ENCODE results near the gene RAN. TPM values are rescaled to one million over a fixed set of nuclear protein-coding genes. Genes with fewer than 3 reads are reported as not detected.
"Not testable (repeated sequence)": the region's sequence is repeated elsewhere in the genome, so short reads cannot be mapped to it uniquely, and the experiment has no call there.

The RAN gene
- total RNA-seq, 6 experiments from 2014 or later: 1,033 to 1,278 (median 1,071) TPM

DNA sequence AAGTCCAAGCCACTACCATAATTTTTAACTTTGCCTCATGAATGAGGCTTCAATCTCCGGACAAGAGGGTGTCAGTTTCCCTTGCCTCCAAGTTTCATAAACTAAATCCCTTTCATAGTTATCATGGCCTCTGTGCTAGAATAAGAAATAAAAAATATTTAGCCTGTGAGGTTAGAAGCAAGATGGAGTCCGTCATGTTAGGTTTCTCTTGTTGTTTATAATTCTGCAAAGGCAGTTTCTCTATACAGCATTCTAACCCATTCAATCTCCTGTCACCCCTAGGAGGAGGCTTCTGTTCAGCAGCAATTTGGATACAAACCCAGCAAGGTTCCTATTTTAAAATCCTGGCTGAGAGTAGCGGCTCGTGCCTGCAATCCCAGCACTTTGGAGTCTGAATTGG, 15.8 kb upstream of the RAN start:
- no peak overlapping the region for H3K27ac Mint-ChIP-seq
- H3K36me3 Mint-ChIP-seq (ENCODE audit: low read depth): no peaks in the 10 kb centered on the region

DNA sequence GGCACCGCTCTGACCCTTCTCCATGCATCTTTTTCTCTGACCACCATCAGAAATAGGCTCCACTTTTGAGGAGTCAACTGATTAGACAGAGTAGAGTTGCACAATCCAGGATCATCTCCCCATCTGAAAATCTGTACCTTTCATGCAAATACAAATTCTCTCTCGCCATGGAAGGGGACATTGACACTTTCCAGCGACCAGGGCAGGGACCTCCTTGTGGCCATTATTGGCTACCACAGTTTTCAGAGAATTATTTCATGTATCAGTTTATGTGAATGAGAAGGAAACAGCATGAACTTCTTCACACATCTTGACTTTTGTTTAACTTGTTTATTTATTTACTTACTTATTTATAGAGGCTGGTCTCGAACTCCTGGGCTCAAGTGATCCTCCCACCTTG, 13.8 kb upstream of the RAN start:
- Mint-ChIP-seq H3K36me3 (ENCODE audit: low read depth) (no peaks in the 10 kb centered on the region), H3K4me1 (ENCODE audit: low read depth) (no peaks in the 10 kb centered on the region), H3K27me3 (ENCODE audit: insufficient read depth) (peaks cover 9% of the 10 kb centered on the region), H3K27ac (no peak overlapping the region), H3K9me3 (peaks cover 5% of the 10 kb centered on the region), H3K4me3 (no peak overlapping the region)
- TF ChIP-seq, protein P1, sequence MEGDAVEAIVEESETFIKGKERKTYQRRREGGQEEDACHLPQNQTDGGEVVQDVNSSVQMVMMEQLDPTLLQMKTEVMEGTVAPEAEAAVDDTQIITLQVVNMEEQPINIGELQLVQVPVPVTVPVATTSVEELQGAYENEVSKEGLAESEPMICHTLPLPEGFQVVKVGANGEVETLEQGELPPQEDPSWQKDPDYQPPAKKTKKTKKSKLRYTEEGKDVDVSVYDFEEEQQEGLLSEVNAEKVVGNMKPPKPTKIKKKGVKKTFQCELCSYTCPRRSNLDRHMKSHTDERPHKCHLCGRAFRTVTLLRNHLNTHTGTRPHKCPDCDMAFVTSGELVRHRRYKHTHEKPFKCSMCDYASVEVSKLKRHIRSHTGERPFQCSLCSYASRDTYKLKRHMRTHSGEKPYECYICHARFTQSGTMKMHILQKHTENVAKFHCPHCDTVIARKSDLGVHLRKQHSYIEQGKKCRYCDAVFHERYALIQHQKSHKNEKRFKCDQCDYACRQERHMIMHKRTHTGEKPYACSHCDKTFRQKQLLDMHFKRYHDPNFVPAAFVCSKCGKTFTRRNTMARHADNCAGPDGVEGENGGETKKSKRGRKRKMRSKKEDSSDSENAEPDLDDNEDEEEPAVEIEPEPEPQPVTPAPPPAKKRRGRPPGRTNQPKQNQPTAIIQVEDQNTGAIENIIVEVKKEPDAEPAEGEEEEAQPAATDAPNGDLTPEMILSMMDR (IDR thresholded peaks at IDR 0.05): peak; percentile 29
- no peak for DNase-seq

More for the DNA sequence above, 15.8 kb upstream of the RAN start:
- TF ChIP-seq, protein P1 (IDR thresholded peaks at IDR 0.05): no peak
- peaks cover 5% of the 10 kb centered on the region for H3K9me3 Mint-ChIP-seq
- H3K4me3 Mint-ChIP-seq: no peak overlapping the region
- no peak for DNase-seq
- H3K4me1 Mint-ChIP-seq (ENCODE audit: low read depth): no peaks in the 10 kb centered on the region
- peaks cover 6% of the 10 kb centered on the region for H3K27me3 Mint-ChIP-seq (ENCODE audit: insufficient read depth)

DNA sequence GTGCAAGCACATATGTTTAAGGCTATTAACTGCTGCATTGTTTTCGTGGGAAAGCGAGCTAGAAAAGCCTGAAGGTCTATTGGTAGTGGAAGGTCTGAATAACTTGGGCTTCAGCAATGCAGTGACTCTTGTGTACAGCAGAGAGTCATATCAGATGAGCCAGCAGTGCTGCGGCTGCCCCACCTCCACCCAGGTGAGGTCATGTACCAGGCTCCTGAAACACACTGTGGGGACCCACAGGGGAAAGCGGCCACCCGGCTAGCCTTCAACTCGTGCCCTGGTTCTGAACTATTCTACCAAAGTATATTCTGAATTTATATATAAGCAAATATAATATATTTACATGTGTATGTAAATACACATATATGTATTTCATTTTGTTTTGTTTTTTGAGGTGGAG, 12.7 kb upstream of the RAN start:
- TF ChIP-seq, protein P1 (IDR thresholded peaks at IDR 0.05): no peak
- Mint-ChIP-seq H3K27ac (no peak overlapping the region), H3K4me1 (ENCODE audit: low read depth) (no peaks in the 10 kb centered on the region), H3K4me3 (no peak overlapping the region), H3K27me3 (ENCODE audit: insufficient read depth) (peaks cover 10% of the 10 kb centered on the region), H3K36me3 (ENCODE audit: low read depth) (no peaks in the 10 kb centered on the region), H3K9me3 (peaks cover 5% of the 10 kb centered on the region)
- no peak for DNase-seq

DNA sequence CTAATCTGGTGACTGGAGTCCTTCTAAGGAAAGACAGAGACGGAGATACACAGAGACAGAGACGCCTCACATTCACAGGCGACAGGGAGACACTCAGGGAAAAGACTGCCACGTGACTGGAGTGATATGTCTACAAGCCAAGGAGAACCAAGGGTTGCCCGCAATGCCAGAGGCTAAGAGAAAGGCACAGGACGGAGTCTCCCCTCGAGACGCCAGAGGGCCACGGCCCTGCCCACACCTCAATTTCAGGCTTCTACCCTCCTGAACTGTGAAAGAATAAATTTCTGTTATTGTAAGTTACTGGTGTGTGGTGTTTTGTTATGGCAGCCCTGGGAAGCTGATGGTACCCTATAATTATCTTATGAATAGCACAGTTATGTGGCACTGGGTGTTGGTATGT, 11.6 kb upstream of the RAN start:
- no peak overlapping the region for H3K4me3 Mint-ChIP-seq
- H3K27ac Mint-ChIP-seq: no peak overlapping the region
- DNase-seq: no peak
- TF ChIP-seq, protein P1 (IDR thresholded peaks at IDR 0.05): no peak
- H3K9me3 Mint-ChIP-seq: peaks cover 5% of the 10 kb centered on the region
- H3K27me3 Mint-ChIP-seq (ENCODE audit: insufficient read depth): peaks cover 10% of the 10 kb centered on the region
- H3K36me3 Mint-ChIP-seq (ENCODE audit: low read depth): no peaks in the 10 kb centered on the region
- no peaks in the 10 kb centered on the region for H3K4me1 Mint-ChIP-seq (ENCODE audit: low read depth)

DNA sequence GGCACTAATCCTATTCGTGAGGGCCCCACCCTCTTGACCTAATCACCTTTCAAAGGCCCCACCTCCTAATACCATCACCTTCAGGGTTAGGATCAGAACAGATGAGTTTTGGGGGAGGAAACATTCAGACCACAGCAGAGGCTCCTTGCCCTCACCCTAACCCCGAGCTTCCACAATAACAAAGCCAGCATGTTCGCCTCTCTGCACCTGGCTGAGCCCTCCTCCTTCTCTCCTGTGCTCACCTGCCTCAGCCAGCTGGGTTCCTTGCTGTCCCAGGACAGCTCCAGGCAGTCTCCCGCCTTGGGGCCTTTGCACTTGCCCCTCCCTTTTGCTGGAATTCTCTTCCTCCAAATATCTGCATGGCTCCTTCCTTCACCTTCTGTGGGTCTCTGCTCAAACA, 9.7 kb upstream of the RAN start:
- Mint-ChIP-seq H3K4me1 (ENCODE audit: low read depth) (no peaks in the 10 kb centered on the region), H3K4me3 (no peak overlapping the region), H3K9me3 (peaks cover 5% of the 10 kb centered on the region), H3K36me3 (ENCODE audit: low read depth) (no peaks in the 10 kb centered on the region), H3K27me3 (ENCODE audit: insufficient read depth) (peaks cover 5% of the 10 kb centered on the region), H3K27ac (no peak overlapping the region)
- DNase-seq: no peak
- TF ChIP-seq, protein P1 (IDR thresholded peaks at IDR 0.05): no peak

DNA sequence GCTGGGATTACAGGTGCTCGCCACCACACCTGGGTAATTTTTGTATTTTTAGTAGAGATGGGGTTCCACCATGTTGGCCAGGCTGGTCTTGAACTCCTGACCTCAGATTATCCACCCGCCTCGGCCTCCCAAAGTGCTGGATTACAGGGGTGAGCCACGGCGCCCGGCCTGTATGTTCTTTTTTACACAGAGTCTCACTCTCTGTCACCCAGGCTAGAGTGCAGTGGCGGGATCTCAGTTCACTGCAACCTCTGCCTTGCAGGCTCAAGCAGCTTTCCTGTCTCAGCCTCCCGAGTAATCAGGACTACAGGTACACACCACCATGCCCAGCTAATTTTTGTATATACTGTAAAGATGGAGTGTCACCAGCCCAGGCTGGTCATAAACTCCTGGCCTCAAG, 9.1 kb upstream of the RAN start:
- not testable (repeated sequence) for H3K9me3 Mint-ChIP-seq; H3K27me3 Mint-ChIP-seq (ENCODE audit: insufficient read depth); DNase-seq; H3K4me3 Mint-ChIP-seq; H3K36me3 Mint-ChIP-seq (ENCODE audit: low read depth); H3K4me1 Mint-ChIP-seq (ENCODE audit: low read depth); H3K27ac Mint-ChIP-seq

Measured in HFFc6 (cell line).